GM18526 (cell line): ENCODE measurements around the gene PLIN3.

Experiments
- POLR2A ChIP-seq: IDR thresholded peaks from 3 replicates; pipeline ENCODE4 v1.6.1; 2011; ENCODE audit not compliant: insufficient read length; ENCODE audit errors: extremely low read depth

Gene PLIN3

GRCh38 chr19:4795400-4795799, 72.1 kb downstream of the PLIN3 start:
- TF ChIP-seq POLR2A: no peak

- TF ChIP-seq POLR2A: no peak
Measured at GRCh38 chr19:4794971-4795370, 72.5 kb downstream of the PLIN3 start.

GRCh38 chr19:4791183-4792018, 76.1 kb downstream of the PLIN3 start, which contains the start of gene FEM1A:
Gene FEM1A (plus strand): TSS chr19:4791734. CDS start chr19:4791855, 121 bp downstream.
- TF ChIP-seq POLR2A: peak; percentile 82
